Measurements from ENCODE around the gene RIOK1.

DNA sequence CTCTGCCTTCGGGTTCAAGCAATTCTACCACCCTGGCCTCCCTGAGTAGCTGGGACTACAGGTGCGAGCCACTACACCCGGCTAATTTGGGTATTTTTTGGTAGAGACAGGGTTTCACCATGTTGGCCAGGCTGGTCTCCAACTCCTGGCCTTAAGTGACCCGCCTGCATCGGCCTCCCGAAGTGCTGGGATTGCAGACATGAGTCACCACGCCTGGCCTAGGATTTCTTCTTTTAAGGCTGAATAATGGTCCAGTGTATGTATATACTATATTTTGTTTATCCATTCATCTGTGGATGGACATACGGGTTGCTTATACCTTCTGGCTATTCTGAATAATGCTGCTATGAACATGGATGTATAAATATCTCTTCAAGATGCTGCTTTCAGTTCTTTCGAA is 17.1 kb downstream of the RIOK1 start:
- TF ChIP-seq POLR2AphosphoS5 (IDR thresholded peaks at IDR 0.05; ENCODE audit: low read depth, low read length) (no peak), TAF1 (IDR thresholded peaks at IDR 0.05; ENCODE audit: borderline replicate concordance, insufficient read depth, low read length) (no peak)
